ENCODE measurements around the gene PHF11. TPM values are rescaled to one million over a fixed set of nuclear protein-coding genes. Genes with fewer than 3 reads are reported as not detected.

PHF11 gene
- total and polyA plus RNA-seq, 2 experiments from 2014 or later: 7.4 to 13.5 TPM

DNA sequence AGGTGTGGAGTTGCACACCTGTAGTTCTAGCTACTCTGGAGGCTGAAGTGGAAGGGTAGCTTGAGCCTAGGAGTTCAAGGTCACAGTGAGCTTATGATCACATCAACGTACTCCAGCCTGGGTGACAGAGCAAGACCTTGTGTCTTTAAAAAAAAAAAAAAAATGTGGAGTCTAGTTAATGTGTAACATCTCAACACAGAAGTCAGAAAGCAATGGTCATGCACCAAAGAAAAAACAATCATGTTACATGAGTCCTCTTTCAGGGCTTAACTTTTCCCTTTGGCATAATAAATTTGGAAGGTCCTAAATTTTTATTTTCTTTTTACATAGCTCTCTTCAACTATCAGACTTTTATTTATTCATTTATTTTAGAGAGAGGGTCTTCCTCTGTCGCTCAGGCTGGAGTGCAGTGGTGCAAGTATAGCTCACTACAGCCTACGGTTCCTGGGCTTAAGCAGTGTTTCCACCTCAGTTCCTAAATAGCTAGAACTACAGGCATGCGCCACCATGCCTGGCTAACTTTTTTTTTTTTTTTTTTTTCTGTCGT, 29.4 kb upstream of the PHF11 start:
- Mint-ChIP-seq H3K4me3 (no peak overlapping the region), H3K4me1 (no peaks in the 10 kb centered on the region), H3K27ac (no peak overlapping the region), H3K36me3 (ENCODE audit: low read depth) (peaks cover 39% of the 10 kb centered on the region), H3K9me3 (peaks cover 32% of the 10 kb centered on the region), H3K27me3 (ENCODE audit: insufficient read depth, low read depth, poor library complexity) (peaks cover 2% of the 10 kb centered on the region)
- H3K4me3 ChIP-seq: no peak overlapping the region
- TF ChIP-seq, protein P1, sequence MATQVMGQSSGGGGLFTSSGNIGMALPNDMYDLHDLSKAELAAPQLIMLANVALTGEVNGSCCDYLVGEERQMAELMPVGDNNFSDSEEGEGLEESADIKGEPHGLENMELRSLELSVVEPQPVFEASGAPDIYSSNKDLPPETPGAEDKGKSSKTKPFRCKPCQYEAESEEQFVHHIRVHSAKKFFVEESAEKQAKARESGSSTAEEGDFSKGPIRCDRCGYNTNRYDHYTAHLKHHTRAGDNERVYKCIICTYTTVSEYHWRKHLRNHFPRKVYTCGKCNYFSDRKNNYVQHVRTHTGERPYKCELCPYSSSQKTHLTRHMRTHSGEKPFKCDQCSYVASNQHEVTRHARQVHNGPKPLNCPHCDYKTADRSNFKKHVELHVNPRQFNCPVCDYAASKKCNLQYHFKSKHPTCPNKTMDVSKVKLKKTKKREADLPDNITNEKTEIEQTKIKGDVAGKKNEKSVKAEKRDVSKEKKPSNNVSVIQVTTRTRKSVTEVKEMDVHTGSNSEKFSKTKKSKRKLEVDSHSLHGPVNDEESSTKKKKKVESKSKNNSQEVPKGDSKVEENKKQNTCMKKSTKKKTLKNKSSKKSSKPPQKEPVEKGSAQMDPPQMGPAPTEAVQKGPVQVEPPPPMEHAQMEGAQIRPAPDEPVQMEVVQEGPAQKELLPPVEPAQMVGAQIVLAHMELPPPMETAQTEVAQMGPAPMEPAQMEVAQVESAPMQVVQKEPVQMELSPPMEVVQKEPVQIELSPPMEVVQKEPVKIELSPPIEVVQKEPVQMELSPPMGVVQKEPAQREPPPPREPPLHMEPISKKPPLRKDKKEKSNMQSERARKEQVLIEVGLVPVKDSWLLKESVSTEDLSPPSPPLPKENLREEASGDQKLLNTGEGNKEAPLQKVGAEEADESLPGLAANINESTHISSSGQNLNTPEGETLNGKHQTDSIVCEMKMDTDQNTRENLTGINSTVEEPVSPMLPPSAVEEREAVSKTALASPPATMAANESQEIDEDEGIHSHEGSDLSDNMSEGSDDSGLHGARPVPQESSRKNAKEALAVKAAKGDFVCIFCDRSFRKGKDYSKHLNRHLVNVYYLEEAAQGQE (IDR thresholded peaks at IDR 0.05; ENCODE audit: unreplicated experiment): no peak
- TF ChIP-seq, protein P2, sequence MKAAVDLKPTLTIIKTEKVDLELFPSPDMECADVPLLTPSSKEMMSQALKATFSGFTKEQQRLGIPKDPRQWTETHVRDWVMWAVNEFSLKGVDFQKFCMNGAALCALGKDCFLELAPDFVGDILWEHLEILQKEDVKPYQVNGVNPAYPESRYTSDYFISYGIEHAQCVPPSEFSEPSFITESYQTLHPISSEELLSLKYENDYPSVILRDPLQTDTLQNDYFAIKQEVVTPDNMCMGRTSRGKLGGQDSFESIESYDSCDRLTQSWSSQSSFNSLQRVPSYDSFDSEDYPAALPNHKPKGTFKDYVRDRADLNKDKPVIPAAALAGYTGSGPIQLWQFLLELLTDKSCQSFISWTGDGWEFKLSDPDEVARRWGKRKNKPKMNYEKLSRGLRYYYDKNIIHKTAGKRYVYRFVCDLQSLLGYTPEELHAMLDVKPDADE (IDR thresholded peaks at IDR 0.05): no peak
- TF ChIP-seq, protein P3, sequence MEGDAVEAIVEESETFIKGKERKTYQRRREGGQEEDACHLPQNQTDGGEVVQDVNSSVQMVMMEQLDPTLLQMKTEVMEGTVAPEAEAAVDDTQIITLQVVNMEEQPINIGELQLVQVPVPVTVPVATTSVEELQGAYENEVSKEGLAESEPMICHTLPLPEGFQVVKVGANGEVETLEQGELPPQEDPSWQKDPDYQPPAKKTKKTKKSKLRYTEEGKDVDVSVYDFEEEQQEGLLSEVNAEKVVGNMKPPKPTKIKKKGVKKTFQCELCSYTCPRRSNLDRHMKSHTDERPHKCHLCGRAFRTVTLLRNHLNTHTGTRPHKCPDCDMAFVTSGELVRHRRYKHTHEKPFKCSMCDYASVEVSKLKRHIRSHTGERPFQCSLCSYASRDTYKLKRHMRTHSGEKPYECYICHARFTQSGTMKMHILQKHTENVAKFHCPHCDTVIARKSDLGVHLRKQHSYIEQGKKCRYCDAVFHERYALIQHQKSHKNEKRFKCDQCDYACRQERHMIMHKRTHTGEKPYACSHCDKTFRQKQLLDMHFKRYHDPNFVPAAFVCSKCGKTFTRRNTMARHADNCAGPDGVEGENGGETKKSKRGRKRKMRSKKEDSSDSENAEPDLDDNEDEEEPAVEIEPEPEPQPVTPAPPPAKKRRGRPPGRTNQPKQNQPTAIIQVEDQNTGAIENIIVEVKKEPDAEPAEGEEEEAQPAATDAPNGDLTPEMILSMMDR (conservative IDR thresholded peaks at IDR 0.05; ENCODE audit: low read depth in 2 of 2): no peak
- TF ChIP-seq STAT1 (IDR thresholded peaks at IDR 0.05; ENCODE audit: unreplicated experiment): no peak
- TF ChIP-seq CREB1 (CRISPR knock-in tag; IDR thresholded peaks at IDR 0.05; ENCODE audit: low read depth): no peak
- no peak for TF ChIP-seq EZH2phosphoT487 (IDR thresholded peaks at IDR 0.05; ENCODE audit: unreplicated experiment)
- H3K4me2 ChIP-seq: no peak overlapping the region
- H3K79me2 ChIP-seq (replicated peaks; ENCODE audit: insufficient read depth): no peaks in the 10 kb centered on the region
- no peaks in the 10 kb centered on the region for H3F3A ChIP-seq (replicated peaks; ENCODE audit: low read depth)
- peaks cover 20% of the 10 kb centered on the region; the same call in 1 of the 2 replicates for H3K36me3 ChIP-seq (ENCODE audit: insufficient read depth)
- ATAC-seq (no peak), DNase-seq (ENCODE audit: low spot score) (no peak)
- H3K27me3 ChIP-seq (ENCODE audit: insufficient read depth): no peaks in the 10 kb centered on the region
- no peaks in the 10 kb centered on the region for H4K20me1 ChIP-seq (replicated peaks; ENCODE audit: insufficient read depth)
- H3K4me1 ChIP-seq (ENCODE audit: insufficient read depth): no peaks in the 10 kb centered on the region
- H3K9me2 ChIP-seq (ENCODE audit: insufficient read depth): no peaks in the 10 kb centered on the region
- no peak overlapping the region for H2AFZ ChIP-seq
- no peak overlapping the region for H3K27ac ChIP-seq (ENCODE audit: low read depth)

DNA sequence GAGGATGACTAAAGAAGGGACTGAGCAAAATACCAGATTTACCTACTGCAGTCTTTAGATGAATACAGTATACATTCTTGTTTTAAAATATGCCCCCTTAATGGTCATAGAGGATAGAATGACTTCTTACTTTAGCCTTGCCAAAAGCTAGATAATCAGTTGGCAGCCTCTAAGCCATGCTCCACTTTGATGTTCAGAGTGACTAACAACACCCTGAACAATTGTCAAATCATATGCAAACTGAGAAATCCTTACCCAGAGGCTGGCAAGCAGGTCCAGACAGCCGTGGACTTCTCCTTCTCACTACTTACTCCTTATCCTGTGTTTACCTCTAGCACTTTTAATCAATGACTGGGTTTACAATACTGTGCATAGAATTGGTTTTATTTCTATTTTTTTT, 23.6 kb upstream of the PHF11 start:
- ATAC-seq (no peak), DNase-seq (ENCODE audit: low spot score) (no peak)
- no peaks in the 10 kb centered on the region for H3K9me3 Mint-ChIP-seq
- H3K36me3 Mint-ChIP-seq (ENCODE audit: low read depth): no peaks in the 10 kb centered on the region
- Histone ChIP-seq H3K36me3 (ENCODE audit: insufficient read depth) (peaks cover 9% of the 10 kb centered on the region; the same call in 1 of the 2 replicates), H3K4me1 (ENCODE audit: insufficient read depth) (no peaks in the 10 kb centered on the region), H3F3A (replicated peaks; ENCODE audit: low read depth) (no peaks in the 10 kb centered on the region), H3K27ac (ENCODE audit: low read depth) (no peak overlapping the region), H3K9me2 (ENCODE audit: insufficient read depth) (no peaks in the 10 kb centered on the region), H3K4me3 (no peak overlapping the region), H2AFZ (no peak overlapping the region), H4K20me1 (replicated peaks; ENCODE audit: insufficient read depth) (no peaks in the 10 kb centered on the region), H3K4me2 (no peak overlapping the region), H3K79me2 (replicated peaks; ENCODE audit: insufficient read depth) (no peaks in the 10 kb centered on the region), H3K27me3 (ENCODE audit: insufficient read depth) (no peaks in the 10 kb centered on the region)
- no peak overlapping the region for H3K4me3 Mint-ChIP-seq
- peaks cover 2% of the 10 kb centered on the region for H3K27me3 Mint-ChIP-seq (ENCODE audit: insufficient read depth, low read depth, poor library complexity)
- H3K27ac Mint-ChIP-seq: no peak overlapping the region
- no peaks in the 10 kb centered on the region for H3K4me1 Mint-ChIP-seq
- no peak for TF ChIP-seq EZH2 (IDR thresholded peaks at IDR 0.05; ENCODE audit: low read depth, unreplicated experiment)
- TF ChIP-seq, protein P4, sequence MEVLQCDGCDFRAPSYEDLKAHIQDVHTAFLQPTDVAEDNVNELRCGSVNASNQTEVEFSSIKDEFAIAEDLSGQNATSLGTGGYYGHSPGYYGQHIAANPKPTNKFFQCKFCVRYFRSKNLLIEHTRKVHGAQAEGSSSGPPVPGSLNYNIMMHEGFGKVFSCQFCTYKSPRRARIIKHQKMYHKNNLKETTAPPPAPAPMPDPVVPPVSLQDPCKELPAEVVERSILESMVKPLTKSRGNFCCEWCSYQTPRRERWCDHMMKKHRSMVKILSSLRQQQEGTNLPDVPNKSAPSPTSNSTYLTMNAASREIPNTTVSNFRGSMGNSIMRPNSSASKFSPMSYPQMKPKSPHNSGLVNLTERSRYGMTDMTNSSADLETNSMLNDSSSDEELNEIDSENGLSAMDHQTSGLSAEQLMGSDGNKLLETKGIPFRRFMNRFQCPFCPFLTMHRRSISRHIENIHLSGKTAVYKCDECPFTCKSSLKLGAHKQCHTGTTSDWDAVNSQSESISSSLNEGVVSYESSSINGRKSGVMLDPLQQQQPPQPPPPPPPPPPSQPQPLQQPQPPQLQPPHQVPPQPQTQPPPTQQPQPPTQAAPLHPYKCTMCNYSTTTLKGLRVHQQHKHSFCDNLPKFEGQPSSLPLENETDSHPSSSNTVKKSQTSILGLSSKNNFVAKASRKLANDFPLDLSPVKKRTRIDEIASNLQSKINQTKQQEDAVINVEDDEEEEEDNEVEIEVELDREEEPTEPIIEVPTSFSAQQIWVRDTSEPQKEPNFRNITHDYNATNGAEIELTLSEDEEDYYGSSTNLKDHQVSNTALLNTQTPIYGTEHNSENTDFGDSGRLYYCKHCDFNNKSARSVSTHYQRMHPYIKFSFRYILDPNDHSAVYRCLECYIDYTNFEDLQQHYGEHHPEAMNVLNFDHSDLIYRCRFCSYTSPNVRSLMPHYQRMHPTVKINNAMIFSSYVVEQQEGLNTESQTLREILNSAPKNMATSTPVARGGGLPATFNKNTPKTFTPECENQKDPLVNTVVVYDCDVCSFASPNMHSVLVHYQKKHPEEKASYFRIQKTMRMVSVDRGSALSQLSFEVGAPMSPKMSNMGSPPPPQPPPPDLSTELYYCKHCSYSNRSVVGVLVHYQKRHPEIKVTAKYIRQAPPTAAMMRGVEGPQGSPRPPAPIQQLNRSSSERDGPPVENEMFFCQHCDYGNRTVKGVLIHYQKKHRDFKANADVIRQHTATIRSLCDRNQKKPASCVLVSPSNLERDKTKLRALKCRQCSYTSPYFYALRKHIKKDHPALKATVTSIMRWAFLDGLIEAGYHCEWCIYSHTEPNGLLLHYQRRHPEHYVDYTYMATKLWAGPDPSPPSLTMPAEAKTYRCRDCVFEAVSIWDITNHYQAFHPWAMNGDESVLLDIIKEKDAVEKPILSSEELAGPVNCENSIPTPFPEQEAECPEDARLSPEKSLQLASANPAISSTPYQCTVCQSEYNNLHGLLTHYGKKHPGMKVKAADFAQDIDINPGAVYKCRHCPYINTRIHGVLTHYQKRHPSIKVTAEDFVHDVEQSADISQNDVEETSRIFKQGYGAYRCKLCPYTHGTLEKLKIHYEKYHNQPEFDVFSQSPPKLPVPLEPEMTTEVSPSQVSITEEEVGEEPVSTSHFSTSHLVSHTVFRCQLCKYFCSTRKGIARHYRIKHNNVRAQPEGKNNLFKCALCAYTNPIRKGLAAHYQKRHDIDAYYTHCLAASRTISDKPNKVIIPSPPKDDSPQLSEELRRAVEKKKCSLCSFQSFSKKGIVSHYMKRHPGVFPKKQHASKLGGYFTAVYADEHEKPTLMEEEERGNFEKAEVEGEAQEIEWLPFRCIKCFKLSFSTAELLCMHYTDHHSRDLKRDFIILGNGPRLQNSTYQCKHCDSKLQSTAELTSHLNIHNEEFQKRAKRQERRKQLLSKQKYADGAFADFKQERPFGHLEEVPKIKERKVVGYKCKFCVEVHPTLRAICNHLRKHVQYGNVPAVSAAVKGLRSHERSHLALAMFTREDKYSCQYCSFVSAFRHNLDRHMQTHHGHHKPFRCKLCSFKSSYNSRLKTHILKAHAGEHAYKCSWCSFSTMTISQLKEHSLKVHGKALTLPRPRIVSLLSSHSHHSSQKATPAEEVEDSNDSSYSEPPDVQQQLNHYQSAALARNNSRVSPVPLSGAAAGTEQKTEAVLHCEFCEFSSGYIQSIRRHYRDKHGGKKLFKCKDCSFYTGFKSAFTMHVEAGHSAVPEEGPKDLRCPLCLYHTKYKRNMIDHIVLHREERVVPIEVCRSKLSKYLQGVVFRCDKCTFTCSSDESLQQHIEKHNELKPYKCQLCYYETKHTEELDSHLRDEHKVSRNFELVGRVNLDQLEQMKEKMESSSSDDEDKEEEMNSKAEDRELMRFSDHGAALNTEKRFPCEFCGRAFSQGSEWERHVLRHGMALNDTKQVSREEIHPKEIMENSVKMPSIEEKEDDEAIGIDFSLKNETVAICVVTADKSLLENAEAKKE (CRISPR knock-in tag; IDR thresholded peaks at IDR 0.05): no peak
- no peak for TF ChIP-seq POLR2AphosphoS5 (IDR thresholded peaks at IDR 0.05; ENCODE audit: low read depth)

All from GM23338 (cell line).